Upper lobe of left lung (tissue), 6 donors: ENCODE measurements around the gene LCORL. TPM values are rescaled to one million over a fixed set of nuclear protein-coding genes. Genes with fewer than 3 reads are reported as not detected.
"Not testable (repeated sequence)": the region's sequence is repeated elsewhere in the genome, so short reads cannot be mapped to it uniquely, and the experiment has no call there.

Source experiments
- ATAC-seq, 2 donors: fragments of 200-7000 bp; cut with Tn5 transposase; one replicate each; pipeline ENCODE4 v1.9.1; 2022; ENCODE audit warnings: mild to moderate bottlenecking in 2 of 2, moderate library complexity in 2 of 2; ENCODE audit not compliant: low FRiP score in 2 of 2
- DNase-seq, 2 donors: peaks; one replicate each; pipeline ENCODE4 v3.0.0-alpha.2; 2019 to 2020
- H3K27ac ChIP-seq, 4 donors: fragments of 200-600 bp; sonication (generic); one replicate each; pipeline ENCODE4 v1.5.1; 2016 to 2019
- H3K27me3 ChIP-seq, 4 donors: fragments of 200-600 bp; sonication (generic); one replicate each; pipeline ENCODE4 v1.5.1; 2017 to 2019
- H3K36me3 ChIP-seq, 4 donors: fragments of 200-600 bp; sonication (generic); one replicate each; pipeline ENCODE4 v1.5.1; 2016 to 2019
- H3K4me1 ChIP-seq, 4 donors: fragments of 200-600 bp; sonication (generic); one replicate each; pipeline ENCODE4 v1.5.1; 2018 to 2019
- H3K4me3 ChIP-seq, 4 donors: fragments of 200-600 bp; sonication (generic); one replicate each; pipeline ENCODE4 v1.5.1; 2017 to 2019; ENCODE audit warnings: mild to moderate bottlenecking in 2 of 4, moderate library complexity in 1 of 4
- H3K9me3 ChIP-seq, 4 donors: fragments of 200-600 bp; sonication (generic); one replicate each; pipeline ENCODE4 v1.5.1; 2018 to 2019
- CTCF ChIP-seq, 6 experiments: fragments of 450-650 bp in 4 of 6; fragments of 200-600 bp in 2 of 6; sonication (generic) in 2 of 6; IDR thresholded peaks; one replicate each; pipeline ENCODE4 v1.5.1; 2016 to 2019; ENCODE audit warnings: antibody characterized with exemption in 6 of 6
- EP300 ChIP-seq, 4 donors: sonication (generic); formaldehyde crosslinking; IDR thresholded peaks; one replicate each; pipeline ENCODE4 v1.5.1; 2017; ENCODE audit warnings: antibody characterized with exemption in 4 of 4, control low read depth in 2 of 4
- POLR2A ChIP-seq, 4 donors: fragments of 450-650 bp; IDR thresholded peaks; one replicate each; pipeline ENCODE4 v1.5.1; 2016 to 2017; ENCODE audit warnings: antibody characterized with exemption in 4 of 4, mild to moderate bottlenecking in 2 of 4
- POLR2AphosphoS5 ChIP-seq, 2 donors: sonication (generic); formaldehyde crosslinking; IDR thresholded peaks; one replicate each; pipeline ENCODE4 v1.5.1; 2017; ENCODE audit warnings: antibody characterized with exemption in 2 of 2
- WGBS, 2 donors: methylation state at CpG; one replicate each; pipeline ENCODE4 v1.1.5; 2017 to 2018; 5-methylcytosine and 5-hydroxymethylcytosine counted together
- total RNA-seq, 6 donors: library from RNA; depleted of rRNA in 4 of 6; stranded (reverse); fragments of >200 nt in 4 of 6; gene quantifications; one replicate each; pipeline versions ENCODE4 v1.1.0 to v1.2.1, GENCODE V29; 2016 to 2021
- donor health status: DM: no; HTN: no; CAD: no; lungs with moderate emphysema.
- donor health status: DM: no; HTN: yes; CAD: no; lungs with severe emphysema.

Gene LCORL
- total RNA-seq, 6 donors from 2014 or later: 12.5 to 33.5 (median 19.6) TPM

DNA sequence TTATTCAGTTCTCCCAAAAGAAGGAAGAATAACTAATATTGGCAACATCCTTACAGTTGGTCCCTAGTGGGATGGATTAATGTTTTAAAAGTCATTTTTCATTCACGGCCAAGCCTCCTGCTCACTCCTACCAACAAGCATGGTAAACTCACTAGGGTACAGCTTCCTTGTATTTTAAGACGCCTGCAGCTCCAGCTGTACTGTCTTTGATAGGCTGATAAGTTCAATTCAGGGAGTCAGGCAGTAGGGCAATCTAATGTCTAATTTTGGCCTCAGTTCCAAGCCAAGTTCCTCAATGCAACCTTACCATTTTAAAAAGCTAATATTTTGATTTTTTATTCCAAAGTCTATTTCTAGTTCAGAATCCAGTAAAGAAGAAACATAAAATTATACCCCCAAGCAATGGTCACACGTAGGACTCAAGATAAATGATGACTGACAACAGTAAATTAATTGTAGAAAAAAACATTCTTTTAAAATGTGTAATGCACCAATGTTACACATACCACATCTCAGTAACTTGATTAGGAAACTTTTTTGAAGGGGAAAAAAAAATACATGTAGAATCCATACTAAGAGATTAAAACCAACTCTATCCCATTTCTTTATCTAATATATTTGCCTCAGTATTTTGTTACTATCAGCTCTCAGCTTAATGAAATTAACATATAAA lies 9.3 kb downstream of the LCORL start:
- no peak for TF ChIP-seq EP300 (IDR thresholded peaks at IDR 0.05)
- no peak for TF ChIP-seq CTCF (IDR thresholded peaks at IDR 0.05)
- TF ChIP-seq POLR2AphosphoS5 (IDR thresholded peaks at IDR 0.05): no peak
- TF ChIP-seq POLR2A (IDR thresholded peaks at IDR 0.05): no peak
- H3K36me3 ChIP-seq: no peaks in the 10 kb centered on the region
- DNase-seq (no peak), ATAC-seq (peak in 1 of 2 donors; percentile 21)
- 74 to 80% methylated on average over 3 of the region's 3 CpGs for WGBS, 2 donors
- no peaks in the 10 kb centered on the region for H3K9me3 ChIP-seq
- no peaks in the 10 kb centered on the region for H3K27me3 ChIP-seq
- no peak overlapping the region for H3K27ac ChIP-seq
- no peaks in the 10 kb centered on the region for H3K4me1 ChIP-seq
- H3K4me3 ChIP-seq: no peak overlapping the region

- Histone ChIP-seq H3K9me3 (no peaks in the 10 kb centered on the region), H3K27ac (no peak overlapping the region), H3K4me3 (no peak overlapping the region), H3K36me3 (no peaks in the 10 kb centered on the region), H3K27me3 (no peaks in the 10 kb centered on the region), H3K4me1 (no peaks in the 10 kb centered on the region)
- ATAC-seq: no peak
- no peak for TF ChIP-seq POLR2AphosphoS5 (IDR thresholded peaks at IDR 0.05)
- no peak for TF ChIP-seq CTCF (IDR thresholded peaks at IDR 0.05)
- no peak for TF ChIP-seq EP300 (IDR thresholded peaks at IDR 0.05)
- TF ChIP-seq POLR2A (IDR thresholded peaks at IDR 0.05): no peak
- no peak for DNase-seq
These were observed 13.9 kb downstream of the LCORL start for GRCh38 chr4:18007625-18008024.

DNA sequence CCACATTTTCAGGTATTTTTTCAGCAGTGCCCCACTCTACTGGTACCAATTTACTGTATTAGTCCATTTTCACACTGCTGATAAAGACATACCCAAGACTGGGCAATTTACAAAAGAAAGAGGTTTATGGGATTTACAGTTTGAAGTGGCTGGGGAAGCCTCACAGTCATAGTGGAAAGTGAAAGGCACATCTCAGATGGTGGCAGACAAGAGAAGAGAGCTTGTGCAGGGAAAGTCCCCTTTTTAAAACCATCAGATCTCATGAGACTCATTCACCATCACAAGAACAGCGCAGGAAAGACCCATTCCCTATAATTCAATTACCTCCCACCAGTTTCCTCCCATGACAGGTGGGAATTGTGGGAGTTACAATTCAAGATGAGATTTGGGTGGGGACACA lies 15.1 kb downstream of the LCORL start:
- H3K4me3 ChIP-seq, H3K27me3 ChIP-seq, DNase-seq, H3K4me1 ChIP-seq, H3K36me3 ChIP-seq, H3K27ac ChIP-seq, H3K9me3 ChIP-seq, ATAC-seq: not testable (repeated sequence)
- 100% methylated on average over 1 of the region's 1 CpG for WGBS, 2 donors

GRCh38 chr4:17997129-17997528 lies 24.4 kb downstream of the LCORL start:
- TF ChIP-seq EP300 (IDR thresholded peaks at IDR 0.05) (no peak), POLR2A (IDR thresholded peaks at IDR 0.05) (no peak)
- Histone ChIP-seq H3K4me1 (no peaks in the 10 kb centered on the region), H3K36me3 (no peaks in the 10 kb centered on the region), H3K27ac (no peak overlapping the region), H3K4me3 (no peak overlapping the region), H3K9me3 (no peaks in the 10 kb centered on the region), H3K27me3 (no peaks in the 10 kb centered on the region)
- WGBS, 2 donors: 88 to 95% methylated on average over 5 of the region's 5 CpGs
- DNase-seq (no peak), ATAC-seq (no peak)

GRCh38 chr4:17995165-17995564 lies 26.4 kb downstream of the LCORL start:
- Histone ChIP-seq H3K36me3 (no peaks in the 10 kb centered on the region), H3K9me3 (no peaks in the 10 kb centered on the region), H3K27ac (no peak overlapping the region), H3K27me3 (no peaks in the 10 kb centered on the region), H3K4me3 (no peak overlapping the region), H3K4me1 (no peaks in the 10 kb centered on the region)
- ATAC-seq: no peak
- TF ChIP-seq EP300 (IDR thresholded peaks at IDR 0.05): no peak
- no peak for TF ChIP-seq POLR2AphosphoS5 (IDR thresholded peaks at IDR 0.05)
- TF ChIP-seq POLR2A (IDR thresholded peaks at IDR 0.05): no peak
- TF ChIP-seq CTCF (IDR thresholded peaks at IDR 0.05): no peak
- DNase-seq: no peak
- WGBS, 2 donors: 94% methylated on average over 2 of the region's 2 CpGs

GRCh38 chr4:17985832-17986231 lies 35.7 kb downstream of the LCORL start:
- Histone ChIP-seq H3K4me1 (no peaks in the 10 kb centered on the region), H3K27me3 (no peaks in the 10 kb centered on the region), H3K36me3 (peaks cover 0 to 4% (median 0%) of the 10 kb centered on the region in 4 donors), H3K9me3 (no peaks in the 10 kb centered on the region), H3K27ac (no peak overlapping the region), H3K4me3 (no peak overlapping the region)
- ATAC-seq (no peak), DNase-seq (no peak)
- no peak for TF ChIP-seq EP300 (IDR thresholded peaks at IDR 0.05)
- TF ChIP-seq POLR2A (IDR thresholded peaks at IDR 0.05): no peak
- TF ChIP-seq CTCF (IDR thresholded peaks at IDR 0.05): no peak
- WGBS, 2 donors: 98% methylated on average over 2 of the region's 2 CpGs
